Suppressor macrophage (primary cell): ENCODE measurements around the gene BEX5.
"Not testable (repeated sequence)": the region's sequence is repeated elsewhere in the genome, so short reads cannot be mapped to it uniquely, and the experiment has no call there.

Source experiments
- DNase-seq, 4 experiments: peaks; one replicate each; pipeline ENCODE4 v3.0.0-alpha.2; 2020 to 2022
- total RNA-seq, 17 experiments: gene quantifications; one replicate each; lab custom pipeline; 2026; ENCODE audit warnings: mixed read lengths in 6 of 17, inconsistent platforms in 3 of 17; lab: John Stamatoyannopoulos, UW

Gene BEX5
- 0 to 0.33 (median 0.02) reads per million in 17 experiments for total RNA-seq

GRCh38 chrX:102155806-102156179 is at the start of gene BEX5:
TSS of gene BEX5 (minus strand) at chrX:102155977. CDS start at chrX:102154265, 1,712 bp downstream.
- peak; percentile 8 to 46 (median 24) for DNase-seq

DNA sequence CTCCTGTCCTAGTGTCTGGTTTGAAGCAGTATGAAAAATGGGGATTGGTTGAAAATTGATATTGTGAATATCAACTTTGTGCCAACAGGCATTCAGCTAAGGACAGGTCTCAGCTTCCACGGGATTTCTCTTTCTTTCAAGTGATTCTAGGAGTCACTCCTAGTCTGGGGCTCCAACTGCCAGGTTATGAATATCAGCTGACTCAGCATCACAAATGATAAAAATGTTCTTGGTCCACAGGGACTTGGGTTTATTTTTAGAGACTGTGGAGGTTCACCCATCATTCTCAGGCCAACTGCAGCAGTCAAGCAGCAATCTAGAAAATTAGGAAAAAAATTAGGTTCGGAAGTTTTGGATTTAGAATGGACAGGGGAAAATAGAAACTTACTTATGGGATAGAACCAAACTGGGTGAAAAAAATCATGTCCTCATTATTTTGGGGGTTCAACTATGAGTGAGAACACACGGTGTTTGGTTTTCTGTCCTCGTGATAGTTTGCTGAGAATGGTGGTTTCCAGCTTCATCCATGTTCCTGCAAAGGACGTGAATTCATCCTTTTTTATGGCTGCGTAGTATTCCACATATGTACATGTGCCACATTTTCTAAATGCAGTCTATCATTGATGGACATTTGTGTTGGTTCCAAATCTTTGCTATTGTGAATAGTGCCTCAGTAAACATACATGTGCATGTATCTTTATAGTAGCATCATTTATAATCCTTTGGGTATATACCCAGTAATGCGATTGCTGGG is 30.4 kb upstream of the BEX5 start:
- no peak for DNase-seq

DNA sequence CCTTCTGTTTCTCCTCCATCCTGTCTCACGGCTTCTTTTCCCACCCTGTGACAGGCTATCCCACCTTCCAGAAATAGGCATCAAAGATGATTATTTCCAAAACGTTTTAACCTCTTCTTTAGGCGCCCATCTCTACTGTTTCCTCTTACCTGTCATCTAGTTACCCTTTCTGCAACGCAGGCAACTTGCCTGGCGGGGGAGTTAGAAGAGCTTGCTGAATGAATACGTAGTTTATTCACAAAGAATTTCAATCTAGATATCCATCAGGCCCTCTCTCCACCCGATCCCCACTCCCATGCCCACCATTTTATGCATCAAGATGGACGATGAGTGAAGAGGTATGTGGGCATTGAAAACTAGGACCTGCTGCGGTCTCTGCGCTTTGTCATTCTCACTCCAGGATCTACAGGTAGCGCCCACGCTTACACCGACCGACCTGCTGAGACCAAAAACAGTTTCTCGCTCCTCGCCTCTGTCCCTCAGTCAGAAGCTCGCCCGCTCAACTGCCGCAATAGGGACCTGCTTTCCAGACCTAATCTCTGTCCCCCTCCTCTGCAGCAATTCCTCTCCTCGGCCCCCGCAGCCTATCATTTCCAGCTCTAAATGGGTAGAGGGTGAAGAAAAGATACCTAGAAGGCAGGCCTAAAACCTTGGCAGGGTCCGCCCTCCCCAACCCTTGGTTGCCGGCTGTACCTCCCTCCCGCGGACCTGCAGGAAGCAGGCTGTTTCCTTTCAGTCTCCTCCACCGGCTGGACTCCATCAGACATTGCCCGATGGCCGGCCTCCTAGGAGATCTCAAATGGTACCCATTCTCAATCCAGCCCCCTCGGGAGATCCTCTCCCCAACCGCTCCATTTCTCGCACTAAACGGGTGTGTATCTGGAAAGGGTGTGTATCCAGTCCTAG is 624 bp downstream of the BEX5 start:
- DNase-seq = no peak

DNA sequence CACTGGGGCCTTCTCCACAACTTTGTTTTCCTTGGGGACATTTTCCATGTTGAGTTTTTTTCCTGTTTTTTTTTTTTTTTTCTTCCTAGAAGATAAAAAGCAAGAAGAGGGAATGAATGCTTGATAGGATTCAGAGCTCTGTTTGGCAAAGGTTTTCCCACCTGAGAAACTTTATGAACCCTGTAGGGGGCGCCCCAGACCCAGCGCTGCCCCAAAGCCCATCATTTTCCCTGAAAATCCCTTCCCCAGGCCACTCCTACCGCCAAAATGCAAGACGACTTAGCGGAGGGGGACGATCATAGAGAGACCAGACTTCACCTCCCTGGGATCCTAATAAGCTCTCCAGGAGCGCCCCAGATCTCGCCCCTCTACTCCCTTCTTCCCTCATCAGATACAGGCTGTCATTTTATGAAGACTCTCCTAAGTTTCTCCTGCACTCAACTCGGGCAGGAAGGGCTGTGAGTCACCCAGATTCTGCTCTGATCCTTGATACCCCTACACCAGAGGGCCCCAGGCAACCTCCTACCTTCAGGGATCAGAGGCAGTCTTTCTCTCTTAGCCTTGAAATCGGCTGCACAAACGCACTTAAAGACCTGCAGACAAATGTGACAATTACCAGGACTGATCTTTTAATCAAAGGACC is 1.4 kb downstream of the BEX5 start:
- DNase-seq = no peak

GRCh38 chrX:102142274-102142673 is 13.5 kb downstream of the BEX5 start, which contains the start of gene TCEAL6:
TSS of gene TCEAL6 (minus strand) at chrX:102142481.
- DNase-seq = not testable (repeated sequence)

GRCh38 chrX:102141631-102142030 is 14.1 kb downstream of the BEX5 start:
- DNase-seq = not testable (repeated sequence)

DNA sequence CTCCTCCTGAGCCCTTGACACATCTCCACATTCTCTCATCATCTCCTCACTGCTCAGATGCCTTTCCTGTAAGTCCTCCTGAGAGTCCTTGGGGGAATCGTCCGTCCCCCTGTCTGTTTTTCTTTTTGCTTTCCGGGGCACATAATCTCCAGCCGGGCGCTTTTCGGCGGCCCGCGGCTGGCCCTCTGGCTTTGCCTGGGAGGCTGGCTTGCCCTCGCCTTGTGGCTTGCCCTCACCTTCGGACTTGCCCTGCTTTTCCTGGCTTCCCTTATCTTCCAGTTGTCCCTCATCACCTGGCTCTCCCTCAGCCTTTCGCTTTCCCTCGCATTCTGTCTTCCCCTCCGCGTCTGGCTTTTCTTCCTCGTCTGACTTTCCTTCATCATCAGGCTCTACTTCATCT is 14.9 kb downstream of the BEX5 start:
- not testable (repeated sequence) for DNase-seq

- no peak for DNase-seq
Observed at GRCh38 chrX:102138064-102138463, 17.7 kb downstream of the BEX5 start.

GRCh38 chrX:102129473-102129872 is 26.3 kb downstream of the BEX5 start:
- peak in 2 of 4 experiments; percentile 1 to 18 for DNase-seq

GRCh38 chrX:102126863-102127262 is 28.9 kb downstream of the BEX5 start:
- DNase-seq = no peak

DNA sequence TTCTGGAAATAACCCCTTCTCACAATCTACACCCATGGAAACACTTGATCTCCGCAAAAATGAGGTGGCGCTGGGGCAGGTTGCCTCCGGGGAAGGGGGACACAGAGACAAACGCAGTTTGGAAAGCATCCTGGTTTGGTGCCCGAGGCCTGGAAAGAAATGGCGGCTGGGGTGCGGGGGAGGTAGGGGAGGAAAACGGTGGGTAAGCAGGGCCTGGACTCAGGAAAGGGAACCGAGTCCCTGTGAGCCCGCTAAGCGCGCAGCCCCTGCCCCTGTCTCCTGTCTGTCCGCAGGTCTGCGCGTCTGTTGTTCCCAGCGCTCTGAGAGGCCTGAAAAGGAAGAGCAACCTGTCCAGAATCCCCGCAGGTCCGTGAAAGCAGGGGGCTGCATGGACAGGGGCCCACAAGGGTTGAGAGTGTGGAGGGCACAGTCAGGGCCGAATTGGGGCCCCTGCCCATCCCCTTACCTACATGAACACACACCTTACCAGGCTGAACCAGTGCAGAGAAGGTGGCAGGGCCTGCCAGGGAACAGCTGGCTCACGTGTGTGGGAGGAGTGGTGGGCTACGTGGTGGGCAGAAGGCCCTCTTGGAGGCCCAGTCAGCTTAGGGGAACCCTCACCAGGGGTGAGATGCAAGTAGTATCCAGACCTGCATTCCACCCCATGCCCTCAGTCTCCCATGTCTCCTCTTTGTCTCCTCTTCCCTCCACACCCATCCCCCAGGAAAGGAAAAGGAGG is 29.5 kb downstream of the BEX5 start:
- DNase-seq = not testable (repeated sequence)

DNA sequence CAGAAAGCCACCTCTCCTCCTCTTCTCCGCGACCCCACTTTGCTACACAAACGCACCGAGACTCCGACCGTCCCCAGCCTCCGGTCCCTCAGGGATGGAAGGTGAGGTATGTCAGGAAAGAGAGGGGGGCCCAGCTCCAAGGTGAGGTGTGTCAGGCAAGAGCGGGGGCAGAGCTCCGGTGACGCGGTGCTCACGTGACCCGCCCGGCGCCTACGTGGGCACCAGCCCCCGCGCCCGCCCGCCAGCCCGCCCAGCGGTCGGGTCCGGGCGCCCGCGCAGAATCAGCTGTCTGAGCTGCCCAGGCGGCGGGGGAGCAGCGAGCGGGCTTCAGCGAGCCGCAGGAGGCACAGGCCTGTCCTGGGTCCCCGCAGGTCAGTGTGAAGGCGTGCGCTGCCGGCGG is 30.3 kb downstream of the BEX5 start, which contains the start of gene TCEAL2:
Gene TCEAL2, plus strand, starts transcription at position 244 of the 400 bp plus-strand sequence. CDS start 1,152 bp downstream, outside the sequence.
- not testable (repeated sequence) for DNase-seq

- DNase-seq = not testable (repeated sequence)
Observed at GRCh38 chrX:102125014-102125413, 30.8 kb downstream of the BEX5 start.

DNA sequence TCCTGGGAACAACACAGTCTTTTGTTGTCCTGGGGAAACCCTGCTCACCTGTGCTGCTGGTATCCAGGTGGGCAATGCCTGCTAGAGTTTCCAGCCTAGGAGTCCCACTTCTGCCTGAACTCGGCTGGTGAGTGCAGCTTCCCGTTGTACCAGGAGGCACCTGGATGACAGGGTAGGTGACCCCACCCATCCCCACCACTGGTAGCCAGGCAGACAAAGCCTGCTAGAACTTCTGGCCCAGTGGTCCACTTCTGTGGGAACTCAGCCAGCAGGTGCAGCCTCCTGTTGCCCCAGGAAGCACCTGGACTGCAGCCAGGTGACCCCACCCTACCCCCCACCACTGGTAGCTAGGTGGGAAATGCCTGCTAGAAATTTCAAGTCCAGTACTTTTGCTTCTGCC is 40.0 kb downstream of the BEX5 start:
- DNase-seq = no peak

DNA sequence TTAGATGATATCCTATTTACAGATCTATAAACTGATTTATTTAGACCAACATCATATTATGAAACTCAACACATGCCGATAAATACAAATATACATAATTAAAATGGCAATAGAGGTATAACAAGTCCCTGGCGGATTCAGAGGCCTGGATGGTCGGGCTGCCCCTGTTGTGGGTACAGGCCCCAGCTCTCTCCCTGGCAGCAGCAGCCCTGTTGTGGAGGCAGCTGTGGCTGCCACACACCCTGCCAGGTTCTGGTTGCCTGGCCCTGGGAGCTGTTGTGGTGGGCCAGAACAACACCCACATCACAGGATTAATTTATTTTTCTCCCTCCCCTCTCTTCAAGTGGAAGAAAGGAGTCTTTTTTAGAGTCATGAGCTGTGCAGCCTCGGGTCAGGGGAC is 42.4 kb downstream of the BEX5 start:
- no peak for DNase-seq
